Astrocyte (in vitro differentiated cells and primary cell): Measurements from ENCODE around the gene PFKFB1. TPM values are rescaled to one million over a fixed set of nuclear protein-coding genes. Genes with fewer than 3 reads are reported as not detected.

Experiments
- DNase-seq: peaks from one replicate; pipeline ENCODE4 v3.0.0-alpha.2; 2010; ENCODE audit warnings: low read depth
- FAIRE-seq: peaks from 2 replicates; lab custom pipeline; 2011; peaks lifted over from hg19 to GRCh38; lab: Jason Lieb, UNC
- H2AFZ ChIP-seq: 2 replicates; pipeline ENCODE4 v1.6.0; 2012; ENCODE audit warnings: low read depth, low read length, inconsistent platforms
- H3K27ac ChIP-seq: 2 replicates; pipeline ENCODE4 v1.5.1; 2011; ENCODE audit warnings: low read depth, low read length, inconsistent platforms
- H3K27me3 ChIP-seq: 2 replicates; pipeline ENCODE4 v1.6.0; 2011; ENCODE audit warnings: low read length, inconsistent platforms; ENCODE audit not compliant: insufficient read depth
- H3K36me3 ChIP-seq: 2 replicates; pipeline ENCODE4 v1.5.1; 2011; ENCODE audit warnings: low read length, inconsistent platforms; ENCODE audit not compliant: insufficient read depth
- H3K4me1 ChIP-seq: 2 replicates; pipeline ENCODE4 v1.5.1; 2011; ENCODE audit warnings: low read length, inconsistent platforms; ENCODE audit not compliant: insufficient read depth
- H3K4me2 ChIP-seq: 2 replicates; pipeline ENCODE4 v1.6.0; 2012; ENCODE audit warnings: low read length, inconsistent platforms
- H3K4me3 ChIP-seq: 2 replicates; pipeline ENCODE4 v1.5.1; 2011; ENCODE audit warnings: low read depth, mild to moderate bottlenecking, low read length, inconsistent platforms; ENCODE audit not compliant: insufficient read depth
- H3K79me2 ChIP-seq: 2 replicates; pipeline ENCODE4 v1.6.0; 2012; ENCODE audit warnings: mild to moderate bottlenecking, low read length, inconsistent platforms; ENCODE audit not compliant: insufficient read depth
- H3K9ac ChIP-seq: 2 replicates; pipeline ENCODE4 v1.6.0; 2012; ENCODE audit warnings: mild to moderate bottlenecking, low read length, inconsistent platforms
- H3K9me3 ChIP-seq: 2 replicates; pipeline ENCODE4 v1.5.1; 2012; ENCODE audit warnings: low read depth, mild to moderate bottlenecking, low read length, inconsistent platforms; ENCODE audit not compliant: insufficient read depth
- H4K20me1 ChIP-seq: 2 replicates; pipeline ENCODE4 v1.6.0; 2012; ENCODE audit warnings: low read length, inconsistent platforms; ENCODE audit not compliant: insufficient read depth
- H3K27ac Mint-ChIP-seq: one replicate; pipeline ENCODE4 v1.8.0; 2021; ENCODE audit warnings: mild to moderate bottlenecking, mixed read lengths; ENCODE audit not compliant: unreplicated experiment
- H3K27me3 Mint-ChIP-seq: one replicate; pipeline ENCODE4 v1.8.0; 2021; ENCODE audit warnings: low read depth, mixed read lengths; ENCODE audit not compliant: unreplicated experiment
- H3K36me3 Mint-ChIP-seq: one replicate; pipeline ENCODE4 v1.8.0; 2021; ENCODE audit warnings: low read depth, mixed read lengths; ENCODE audit not compliant: unreplicated experiment
- H3K4me1 Mint-ChIP-seq: one replicate; pipeline ENCODE4 v1.8.0; 2021; ENCODE audit warnings: low read depth, mixed read lengths; ENCODE audit not compliant: unreplicated experiment
- H3K4me3 Mint-ChIP-seq: one replicate; pipeline ENCODE4 v1.8.0; 2021; ENCODE audit warnings: mild to moderate bottlenecking, moderate library complexity, mixed read lengths; ENCODE audit not compliant: unreplicated experiment
- H3K9me3 Mint-ChIP-seq: one replicate; pipeline ENCODE4 v1.8.0; 2021; ENCODE audit warnings: mild to moderate bottlenecking, mixed read lengths; ENCODE audit not compliant: unreplicated experiment
- CTCF ChIP-seq: IDR thresholded peaks from 2 replicates; pipeline ENCODE4 v1.5.1; 2011; ENCODE audit warnings: low read depth, mild to moderate bottlenecking, inconsistent platforms, low read length, moderate library complexity; ENCODE audit not compliant: insufficient read depth
- EZH2 ChIP-seq: IDR thresholded peaks from 2 replicates; pipeline ENCODE4 v1.6.1; 2012; ENCODE audit warnings: mild to moderate bottlenecking, low read length, inconsistent platforms; ENCODE audit not compliant: insufficient read depth
- total RNA-seq: library from RNA; stranded (reverse); gene quantifications from 2 replicates; pipeline ENCODE4 v1.2.1, GENCODE V29; 2021

Gene PFKFB1
- total RNA-seq, 1 donor from 2014 or later: 0.34 TPM

- H3K79me2 ChIP-seq: no peaks in the 10 kb centered on the region
- no peak overlapping the region for H3K4me3 ChIP-seq
- no peak overlapping the region for H3K27ac ChIP-seq
- H3K27me3 ChIP-seq: no peaks in the 10 kb centered on the region
- Mint-ChIP-seq H3K4me3 (no peak overlapping the region), H3K27me3 (peaks cover 6% of the 10 kb centered on the region), H3K9me3 (no peaks in the 10 kb centered on the region), H3K36me3 (no peaks in the 10 kb centered on the region), H3K4me1 (no peaks in the 10 kb centered on the region), H3K27ac (no peak overlapping the region)
- H3K9me3 ChIP-seq: no peaks in the 10 kb centered on the region
- H4K20me1 ChIP-seq: no peaks in the 10 kb centered on the region
- H3K9ac ChIP-seq: no peak overlapping the region
- no peak overlapping the region for H3K4me2 ChIP-seq
- no peak for TF ChIP-seq CTCF
- TF ChIP-seq EZH2: no peak
- no peak for FAIRE-seq
- no peaks in the 10 kb centered on the region for H3K36me3 ChIP-seq
- no peak overlapping the region for H2AFZ ChIP-seq
- DNase-seq: no peak
- no peaks in the 10 kb centered on the region for H3K4me1 ChIP-seq
Observed at GRCh38 chrX:54950730-54951375, 43.1 kb downstream of the PFKFB1 start.

GRCh38 chrX:54945224-54945623, 48.8 kb downstream of the PFKFB1 start:
- Mint-ChIP-seq H3K4me3 (no peak overlapping the region), H3K36me3 (no peaks in the 10 kb centered on the region), H3K9me3 (no peaks in the 10 kb centered on the region), H3K27ac (no peak overlapping the region), H3K4me1 (no peaks in the 10 kb centered on the region), H3K27me3 (peaks cover 2% of the 10 kb centered on the region)
- Histone ChIP-seq H3K4me3 (no peak overlapping the region), H3K79me2 (no peaks in the 10 kb centered on the region), H3K27me3 (no peaks in the 10 kb centered on the region), H3K4me1 (no peaks in the 10 kb centered on the region), H3K9me3 (no peaks in the 10 kb centered on the region), H3K9ac (no peak overlapping the region), H3K27ac (no peak overlapping the region), H4K20me1 (no peaks in the 10 kb centered on the region), H3K4me2 (no peak overlapping the region), H2AFZ (no peak overlapping the region), H3K36me3 (no peaks in the 10 kb centered on the region)
- DNase-seq: no peak
- FAIRE-seq: no peak
- TF ChIP-seq CTCF (no peak), EZH2 (no peak)

GRCh38 chrX:54944816-54945215, 49.2 kb downstream of the PFKFB1 start:
- H3K36me3 Mint-ChIP-seq: no peaks in the 10 kb centered on the region
- no peaks in the 10 kb centered on the region for H3K36me3 ChIP-seq
- H3K9ac ChIP-seq: no peak overlapping the region
- no peaks in the 10 kb centered on the region for H4K20me1 ChIP-seq
- no peak overlapping the region for H3K4me3 ChIP-seq
- H3K4me3 Mint-ChIP-seq: no peak overlapping the region
- FAIRE-seq (no peak), DNase-seq (no peak)
- no peaks in the 10 kb centered on the region for H3K9me3 ChIP-seq
- H3K27me3 ChIP-seq: no peaks in the 10 kb centered on the region
- no peak overlapping the region for H3K4me2 ChIP-seq
- H3K27ac Mint-ChIP-seq: no peak overlapping the region
- H3K27ac ChIP-seq: no peak overlapping the region
- H2AFZ ChIP-seq: no peak overlapping the region
- H3K79me2 ChIP-seq: no peaks in the 10 kb centered on the region
- no peaks in the 10 kb centered on the region for H3K4me1 ChIP-seq
- H3K27me3 Mint-ChIP-seq: peaks cover 2% of the 10 kb centered on the region
- no peak for TF ChIP-seq EZH2
- no peak for TF ChIP-seq CTCF
- no peaks in the 10 kb centered on the region for H3K4me1 Mint-ChIP-seq
- no peaks in the 10 kb centered on the region for H3K9me3 Mint-ChIP-seq
